HG03045 (cell line): ENCODE results near the gene C5orf15.
"Not testable (repeated sequence)": the region's sequence is repeated elsewhere in the genome, so short reads cannot be mapped to it uniquely, and the experiment has no call there.

Experiments
- ATAC-seq: cut with Tn5 transposase; IDR thresholded peaks from one replicate; pipeline ENCODE4 v1.9.1; 2021; ENCODE audit warnings: mild to moderate bottlenecking, moderate library complexity; ENCODE audit not compliant: unreplicated experiment

Gene C5orf15

DNA sequence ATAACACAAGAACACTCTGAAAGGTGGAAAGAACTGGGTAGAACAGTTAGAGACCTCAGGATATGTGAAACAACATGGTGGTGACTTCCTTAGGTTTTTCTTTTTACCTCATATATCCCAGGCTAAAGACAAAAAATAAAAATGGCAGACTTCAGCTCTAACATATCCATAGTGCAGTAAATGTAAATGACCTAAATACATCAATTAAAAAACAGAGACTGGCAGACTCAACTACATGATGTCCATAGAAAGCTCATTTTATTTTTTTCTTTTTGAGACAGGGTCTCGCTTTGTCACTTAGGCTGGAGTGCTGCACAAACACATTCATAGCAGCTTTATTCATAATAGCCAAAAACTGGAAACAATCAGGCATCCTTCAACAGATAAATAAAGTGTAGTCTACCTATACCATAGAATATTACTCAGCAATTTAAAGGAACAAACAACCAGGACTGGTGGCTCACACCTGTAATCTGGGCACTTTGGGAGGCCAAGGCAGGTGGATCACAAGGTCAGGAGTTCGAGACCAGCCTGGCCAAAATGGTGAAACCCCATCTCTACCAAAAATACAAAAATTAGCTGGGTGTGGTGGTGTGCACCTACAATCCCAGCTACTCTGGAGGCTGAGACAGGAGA, 4.8 kb downstream of the C5orf15 start:
- ATAC-seq = no peak

DNA sequence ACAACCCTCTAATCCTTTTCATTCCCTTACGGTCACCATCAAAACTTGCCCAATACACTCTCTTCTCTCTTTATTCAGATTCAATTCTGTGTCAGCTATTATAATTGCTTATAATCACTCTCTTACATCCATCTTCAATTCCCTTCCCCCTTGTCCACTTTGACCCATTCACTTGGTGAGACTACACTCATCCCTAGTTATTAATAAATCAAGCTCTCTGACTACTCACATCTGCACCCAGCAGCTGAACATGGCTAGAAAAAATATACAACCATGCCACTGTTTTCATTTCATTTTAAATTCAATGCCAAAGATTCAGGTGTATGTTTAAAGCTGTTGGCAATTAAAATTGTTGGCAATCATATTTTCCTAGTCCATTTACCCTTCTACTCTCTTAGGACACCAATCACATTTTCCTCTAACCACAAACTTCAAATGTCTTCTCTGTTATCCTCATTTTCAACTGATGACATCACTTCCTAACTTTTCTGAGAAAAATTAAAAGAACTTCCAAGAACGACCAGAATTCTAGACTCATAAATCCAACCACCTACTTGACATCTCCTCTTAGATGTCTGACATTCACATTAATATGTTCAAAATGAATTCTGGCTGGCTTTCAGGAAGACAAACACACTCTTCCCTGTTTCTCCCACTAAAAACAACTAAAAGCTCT, 5.5 kb downstream of the C5orf15 start:
- ATAC-seq = no peak

DNA sequence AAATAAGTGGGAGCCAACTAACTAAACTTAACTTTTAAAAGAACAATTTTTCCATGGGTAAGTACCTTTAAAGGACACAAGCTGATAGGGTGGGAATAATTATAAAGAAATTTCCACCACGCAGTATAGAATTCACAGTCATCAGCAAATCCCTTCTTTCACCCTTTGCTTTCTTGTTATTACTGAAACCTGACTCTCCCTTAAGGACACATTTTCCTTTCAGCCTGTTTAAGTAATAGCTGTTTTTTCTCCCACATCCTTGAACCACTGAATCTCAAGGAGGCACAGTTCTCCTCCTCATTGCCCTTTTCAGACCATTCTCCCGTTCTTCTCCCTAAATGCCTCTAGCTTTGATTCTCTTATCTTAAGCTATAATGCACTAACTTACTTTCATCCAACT, 6.3 kb downstream of the C5orf15 start:
- no peak for ATAC-seq

DNA sequence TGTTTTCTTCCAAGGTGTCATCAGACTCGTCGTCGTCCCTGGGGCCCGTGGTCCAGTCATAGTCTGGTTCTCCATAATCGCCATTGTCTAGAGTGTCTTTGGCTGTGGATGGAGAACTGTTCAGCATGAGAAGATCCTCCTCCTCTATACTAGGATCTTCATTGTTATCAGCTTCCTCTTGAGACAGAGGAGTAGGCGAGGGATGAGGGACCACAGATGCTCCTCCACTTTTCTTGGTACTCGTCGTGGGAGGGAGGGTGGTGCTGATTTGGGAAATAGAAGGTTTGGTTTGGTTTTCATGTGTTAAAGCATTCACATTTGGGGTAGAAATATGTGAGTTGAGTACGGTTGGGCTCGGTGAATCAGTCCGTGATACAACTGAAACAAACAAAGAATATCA, 8.8 kb downstream of the C5orf15 start:
- ATAC-seq = no peak

DNA sequence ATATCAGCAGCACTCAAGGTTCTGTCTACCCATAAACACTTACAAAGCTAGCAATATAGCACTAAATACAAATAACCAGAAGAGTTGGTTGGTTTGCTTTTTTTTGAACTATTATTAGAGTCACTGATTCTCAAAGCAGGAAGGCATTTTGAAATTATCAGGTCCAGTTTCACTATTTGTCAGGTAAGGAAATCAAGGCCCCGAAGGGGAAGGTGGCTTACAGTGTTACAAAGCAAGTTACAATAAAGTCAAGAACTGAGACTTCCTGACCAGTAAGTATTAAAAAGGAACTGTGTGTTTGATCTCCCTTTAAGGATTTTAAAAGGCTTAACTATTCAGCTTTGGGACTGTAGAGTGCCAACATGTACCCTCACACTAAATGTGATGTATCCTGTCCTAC, 10.8 kb downstream of the C5orf15 start:
- no peak for ATAC-seq

DNA sequence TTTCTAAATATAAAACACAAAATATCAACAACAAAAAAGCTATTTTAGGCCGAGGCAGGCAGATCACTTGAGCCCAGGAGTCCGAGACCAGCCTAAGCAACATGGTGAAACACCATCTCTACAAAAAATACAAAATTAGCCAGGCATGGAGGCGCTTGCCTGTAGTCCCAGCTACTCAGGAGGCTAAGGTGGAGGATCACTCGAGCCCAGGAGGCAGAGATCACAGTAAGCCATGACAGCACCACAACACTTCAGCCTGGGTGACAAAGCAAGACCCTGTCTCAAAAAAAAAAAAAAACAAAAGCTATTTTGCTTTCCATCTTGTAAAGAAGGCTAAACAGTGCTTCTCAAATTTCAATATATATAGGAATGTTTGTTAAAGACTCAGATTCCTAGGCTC, 11.3 kb downstream of the C5orf15 start:
- ATAC-seq = no peak

DNA sequence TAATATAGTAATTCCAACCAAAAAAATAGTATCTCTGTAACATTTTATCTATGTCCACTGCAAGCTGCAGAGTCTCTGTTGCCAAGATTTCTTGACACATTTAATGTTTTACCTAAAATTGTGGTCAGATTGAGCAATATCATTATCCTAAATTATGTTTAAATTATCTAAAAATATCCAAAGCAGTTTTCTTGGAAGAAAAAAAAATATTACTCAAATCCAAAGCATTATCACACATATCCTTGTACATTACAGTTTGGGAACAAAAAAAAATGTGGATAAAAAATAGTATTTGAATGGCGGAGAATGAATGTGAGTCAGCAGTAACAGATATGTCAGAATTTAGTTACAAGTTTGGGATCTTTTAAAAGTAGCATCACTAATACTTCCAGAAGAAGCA, 12.2 kb downstream of the C5orf15 start:
- ATAC-seq = not testable (repeated sequence)

DNA sequence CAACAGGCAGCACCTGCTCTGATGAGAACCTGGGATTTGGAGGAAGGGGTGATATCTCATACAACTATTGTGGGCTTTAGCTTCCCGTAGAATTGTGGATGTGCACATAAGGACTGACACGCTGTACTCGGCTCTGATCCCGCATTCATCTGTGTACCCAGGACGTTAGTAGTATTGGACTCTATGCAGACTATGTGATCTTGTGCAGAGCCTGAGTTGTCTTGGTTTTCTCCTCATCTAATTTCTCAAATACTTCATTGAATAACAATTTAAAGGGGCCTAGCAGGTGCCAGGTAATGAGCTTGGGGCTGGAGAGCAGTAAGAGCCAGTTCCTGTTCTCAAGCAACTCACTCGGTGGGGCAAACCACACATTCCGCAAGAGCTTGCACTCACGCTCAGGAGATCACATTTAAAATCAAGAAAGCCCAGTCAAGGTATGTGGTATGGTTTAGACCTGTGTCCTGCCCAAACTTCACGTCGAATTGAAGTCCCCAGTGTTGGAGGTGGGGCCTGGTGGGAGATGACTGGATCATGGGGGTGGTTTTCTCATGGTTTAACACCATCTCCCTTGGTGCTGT, 14.8 kb downstream of the C5orf15 start:
- no peak for ATAC-seq

DNA sequence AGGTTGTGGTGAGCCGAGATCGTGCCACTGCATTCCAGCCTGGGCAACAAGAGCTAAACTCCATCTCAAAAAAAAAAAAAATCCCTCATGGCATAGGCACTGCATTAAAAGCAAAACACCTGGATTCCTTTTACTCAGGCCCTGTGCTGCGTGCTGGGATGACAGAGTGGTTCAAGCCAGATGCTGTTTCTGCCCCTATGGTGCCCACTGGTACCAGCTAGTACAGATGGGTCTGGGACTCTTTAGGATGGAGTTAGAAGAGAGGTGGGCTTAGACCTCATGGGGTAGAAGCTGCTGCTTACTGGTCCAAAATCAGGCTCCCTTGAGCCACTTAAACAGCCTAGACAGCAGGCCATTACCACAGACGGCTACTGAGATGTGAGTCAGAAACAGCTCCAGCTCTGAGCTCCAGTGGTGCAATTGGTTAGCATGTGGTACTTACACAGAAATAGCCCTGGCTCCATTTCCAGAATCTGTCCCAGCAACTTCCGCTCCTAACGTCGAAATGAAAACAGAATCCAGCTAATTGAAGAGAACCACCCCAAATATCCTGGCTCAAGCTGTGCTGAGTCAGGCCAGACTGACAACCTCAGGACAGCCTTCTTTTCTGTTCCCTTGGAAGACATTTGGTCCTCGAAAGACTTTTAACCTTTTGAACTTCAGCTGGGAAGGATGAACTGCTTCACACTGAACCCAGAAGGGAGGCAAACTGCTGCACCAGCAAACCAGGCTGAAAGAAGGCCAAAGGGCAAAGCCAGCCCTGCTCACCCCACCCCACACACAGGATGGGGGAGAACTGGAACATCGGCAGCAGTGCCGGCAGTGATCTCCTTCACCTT, 15.5 kb downstream of the C5orf15 start:
- no peak for ATAC-seq

DNA sequence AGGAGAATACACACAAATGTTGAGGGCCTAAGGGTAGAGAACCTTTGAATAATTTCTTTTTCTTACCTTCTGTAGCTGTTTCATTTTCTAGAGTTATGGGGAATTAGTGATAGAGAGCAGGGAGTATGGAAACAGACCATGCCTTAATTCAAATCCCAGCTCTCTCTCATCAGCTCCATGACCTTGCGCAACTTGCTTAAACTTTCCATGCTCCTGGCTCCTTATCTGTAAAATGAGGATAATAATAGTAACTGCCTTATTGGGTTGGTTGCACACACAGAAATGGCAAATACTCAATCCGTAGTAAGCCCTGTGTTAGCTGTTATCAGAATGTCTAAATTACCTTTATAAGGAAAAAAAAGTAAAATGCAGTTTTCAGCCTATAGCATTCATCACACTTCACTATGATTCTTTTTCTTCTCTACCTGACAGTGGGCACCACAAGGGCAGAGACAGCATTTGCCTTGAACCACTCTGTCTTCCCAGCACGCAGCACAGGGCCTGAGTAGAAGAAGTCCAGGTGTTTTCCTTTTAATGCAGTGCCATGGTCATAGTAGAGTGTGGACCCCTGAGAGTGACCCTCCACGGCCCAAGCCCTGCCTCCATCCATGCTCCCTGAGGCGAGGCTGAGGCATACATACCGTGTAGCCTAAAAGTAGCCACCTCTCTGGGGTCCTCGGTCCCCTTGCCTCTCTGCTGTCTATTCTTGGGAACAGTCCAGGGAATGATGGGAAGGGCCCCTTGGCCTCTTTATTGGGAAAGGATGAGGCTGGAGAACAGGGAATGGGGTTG, 17.4 kb downstream of the C5orf15 start:
- no peak for ATAC-seq

DNA sequence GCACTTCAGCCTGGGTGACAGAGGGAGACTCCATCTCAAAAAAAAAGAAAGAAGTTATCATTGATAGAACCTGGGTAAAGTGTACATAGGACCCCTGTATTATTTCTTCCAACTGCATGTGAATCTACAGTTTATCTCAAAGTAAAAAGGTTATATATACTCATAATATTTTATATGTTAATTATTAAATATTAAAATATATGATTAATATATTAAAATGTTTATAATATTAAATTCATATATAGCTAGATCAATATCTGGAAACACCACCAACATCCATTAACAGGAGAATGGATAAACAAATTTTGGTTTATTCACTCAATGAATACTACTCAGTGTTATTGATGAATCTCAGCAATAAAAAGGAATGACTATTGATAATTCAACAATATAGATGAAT, 19.7 kb downstream of the C5orf15 start:
- ATAC-seq = no peak

DNA sequence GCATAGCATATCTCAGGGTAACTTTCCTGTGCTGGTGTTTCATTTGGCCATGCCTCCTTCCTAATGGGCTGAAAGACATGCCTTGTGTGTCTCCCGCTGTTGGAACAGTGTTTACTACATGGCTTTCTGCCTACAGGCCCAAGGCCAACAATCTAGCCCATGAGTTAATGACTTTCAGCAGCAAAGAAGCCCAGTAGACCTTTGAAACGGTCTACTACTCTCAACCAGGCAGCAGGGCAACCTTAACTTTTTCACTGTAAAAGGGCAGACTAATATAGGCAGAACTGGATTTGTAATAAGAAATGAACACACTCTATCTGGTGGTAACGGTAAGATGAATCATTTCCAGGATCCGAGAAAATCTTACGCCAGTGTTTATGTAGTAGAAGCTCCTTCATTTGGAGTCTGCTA, 21.0 kb downstream of the C5orf15 start:
- no peak for ATAC-seq

DNA sequence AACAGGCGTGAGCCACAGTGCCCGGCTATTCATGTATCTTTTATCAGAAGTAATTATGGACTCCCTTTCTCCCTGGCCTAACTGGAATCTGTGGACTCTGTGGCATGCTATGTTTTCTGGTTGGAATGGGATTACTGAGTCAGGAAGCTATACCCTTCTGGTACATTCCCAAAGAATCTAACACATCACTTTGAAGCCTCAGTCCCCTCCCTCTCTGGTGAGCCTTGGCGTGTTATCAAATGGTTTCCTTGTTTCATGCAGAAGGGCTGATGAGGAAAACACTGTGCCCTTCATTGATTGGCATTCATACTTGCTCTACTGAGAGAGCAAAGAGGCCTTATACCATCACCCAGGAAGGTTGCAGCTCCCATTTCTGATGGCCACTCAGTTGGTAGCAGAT, 22.9 kb downstream of the C5orf15 start:
- no peak for ATAC-seq

DNA sequence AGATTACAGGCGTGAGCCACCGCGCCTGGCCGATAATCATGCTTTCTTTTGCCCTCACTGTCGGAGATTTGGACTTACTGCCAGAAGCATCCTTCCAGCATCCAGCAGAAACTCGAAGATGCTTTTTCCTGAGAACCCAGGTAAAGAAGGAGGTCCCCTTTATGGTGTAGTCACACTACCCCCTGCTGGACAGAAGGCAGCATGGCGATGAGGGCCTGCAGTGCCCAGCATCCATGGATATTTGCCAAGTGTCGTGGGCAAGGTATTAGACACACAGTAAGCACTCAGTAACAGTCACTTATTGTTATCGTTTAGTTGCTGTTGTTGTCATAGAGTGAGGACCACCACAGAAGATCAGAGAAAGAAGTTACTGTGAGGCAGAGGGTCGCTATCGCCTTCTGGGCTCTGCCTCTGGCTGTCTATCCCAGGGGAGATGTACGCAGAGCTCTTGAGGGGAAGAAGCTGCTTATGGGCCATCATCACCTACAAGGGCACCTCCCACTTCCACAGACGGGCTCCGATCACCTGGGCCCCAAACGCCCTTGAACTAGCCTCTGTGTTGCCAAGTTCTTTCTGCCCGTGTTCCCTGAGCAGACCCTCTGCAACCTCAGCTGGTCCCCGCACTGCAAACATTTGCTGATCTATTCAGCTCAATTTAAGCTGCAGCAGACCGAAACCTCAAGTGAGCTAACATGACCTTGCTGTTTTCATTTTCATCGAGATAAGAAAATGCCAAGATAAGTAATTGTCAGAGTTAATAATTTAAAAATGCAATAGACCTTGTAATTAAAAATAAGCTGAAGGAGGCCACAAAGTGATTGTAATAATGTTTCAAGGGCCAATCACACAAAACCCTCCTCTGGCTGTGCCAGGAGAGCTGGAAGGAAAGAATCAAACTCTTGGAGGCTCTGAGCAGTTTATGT, 23.9 kb downstream of the C5orf15 start:
- no peak for ATAC-seq

DNA sequence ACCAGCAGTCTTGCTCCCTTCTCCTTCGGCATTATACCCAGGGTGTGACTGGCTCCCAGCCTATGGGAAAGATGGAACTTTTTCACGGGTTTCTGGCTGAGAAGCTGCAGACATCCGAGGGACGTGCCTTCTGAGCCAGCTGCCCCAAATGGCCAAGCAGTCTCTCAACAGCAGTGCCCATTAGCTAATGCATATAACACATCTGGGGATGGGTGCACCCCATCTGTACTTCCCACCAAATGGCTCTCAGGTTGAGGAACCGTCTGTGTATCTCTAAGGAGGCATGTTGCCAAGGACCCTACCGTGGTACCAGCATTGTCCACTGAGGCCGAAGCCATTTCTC, 25.0 kb downstream of the C5orf15 start:
- no peak for ATAC-seq

DNA sequence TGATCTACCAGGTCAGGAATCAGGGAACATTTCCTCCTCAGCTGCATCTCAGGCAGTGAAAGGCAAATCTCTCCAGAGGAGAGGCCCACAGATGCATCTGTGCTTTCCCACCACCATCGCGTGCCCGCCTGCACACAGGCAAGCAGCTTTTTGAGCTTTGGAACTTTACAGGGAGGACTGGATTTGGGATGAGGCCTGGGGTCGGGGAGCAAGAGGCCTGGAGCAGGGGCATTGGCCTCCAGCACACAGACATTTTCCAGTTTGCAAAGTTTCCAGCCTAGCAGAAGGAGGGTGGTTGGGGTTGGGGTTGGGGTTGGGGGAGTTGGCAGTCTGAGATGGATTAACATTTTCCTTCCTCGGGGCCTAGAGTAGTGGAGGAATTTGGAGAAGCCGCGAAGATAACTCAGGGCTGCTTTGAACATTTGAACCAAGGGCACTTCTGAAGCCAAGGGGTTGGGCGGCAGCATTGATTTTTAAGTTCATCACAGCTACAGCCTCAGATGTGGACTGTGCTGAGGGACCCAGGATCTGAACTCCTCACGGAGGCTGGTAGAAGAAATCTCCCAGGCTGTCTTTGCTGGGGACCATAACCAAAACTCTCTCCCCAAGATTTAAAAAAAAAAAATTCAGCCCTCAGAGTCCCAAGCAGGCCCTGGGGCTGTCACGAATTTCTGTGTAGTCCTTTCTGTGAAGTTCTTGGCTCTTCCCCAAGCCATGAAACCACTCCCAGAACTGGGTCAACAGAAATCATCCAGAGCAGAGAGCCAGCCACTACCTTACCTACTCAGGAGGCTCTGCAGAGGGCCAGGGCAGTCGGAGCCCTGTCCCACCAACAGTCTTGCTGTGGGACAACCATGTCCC, 25.6 kb downstream of the C5orf15 start:
- no peak for ATAC-seq

DNA sequence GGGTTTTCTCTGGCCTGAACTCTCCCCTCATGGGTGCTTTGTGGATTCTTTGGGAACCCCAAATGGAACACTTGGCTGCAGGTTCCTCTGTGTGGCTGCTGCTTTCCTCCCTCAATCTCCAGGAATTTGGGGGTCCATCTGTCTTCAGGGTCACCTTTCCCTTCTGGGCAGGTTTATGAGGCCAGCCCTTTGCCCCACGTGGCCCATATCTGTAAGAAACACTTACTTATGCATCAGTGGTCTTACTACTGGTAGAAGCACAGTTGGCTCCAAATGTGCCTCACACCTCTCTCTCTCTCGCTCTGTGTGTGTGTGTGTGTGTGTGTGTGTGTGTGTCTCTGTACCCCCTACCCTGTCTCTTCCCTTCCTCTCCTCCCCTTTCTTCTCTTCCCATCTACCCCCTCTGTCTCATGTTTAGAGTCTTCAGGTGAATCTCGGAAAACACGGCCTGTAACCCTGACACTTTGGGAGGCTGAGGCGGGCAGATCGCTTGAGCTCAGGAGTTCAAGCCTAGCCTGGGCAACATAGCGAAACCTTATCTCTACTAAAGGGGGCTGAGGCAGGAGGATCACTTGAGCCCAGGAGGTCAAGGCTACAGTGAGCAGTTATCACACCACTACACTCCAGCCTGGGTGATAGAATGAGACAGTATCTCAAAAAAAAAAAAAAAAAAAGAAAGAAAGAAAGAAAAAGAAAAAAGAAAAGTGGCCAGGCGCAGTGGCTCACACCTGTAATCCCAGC, 26.8 kb downstream of the C5orf15 start:
- no peak for ATAC-seq

DNA sequence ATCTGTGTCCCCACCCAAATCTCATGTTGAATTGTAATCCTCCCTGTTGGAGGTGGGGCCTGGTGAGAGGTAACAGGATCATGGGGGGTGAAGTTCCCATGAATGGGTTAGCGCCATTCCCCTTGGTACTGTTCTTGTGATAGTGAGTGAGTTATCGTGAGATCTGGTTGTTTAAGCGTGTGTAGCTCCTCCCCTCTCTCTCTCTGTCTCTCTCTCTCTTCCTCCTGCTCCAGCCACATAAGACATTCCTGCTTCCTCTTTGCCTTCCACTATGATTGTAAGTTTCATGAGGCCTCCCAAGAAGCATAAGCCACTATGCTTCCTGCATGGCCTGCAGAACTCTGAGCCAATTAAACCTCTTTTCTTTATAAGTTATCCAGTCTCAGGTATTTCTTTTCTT, 28.8 kb downstream of the C5orf15 start:
- ATAC-seq = no peak
